GM19023 (cell line): ENCODE measurements around the gene KSR2.

Experiments used
- ATAC-seq: cut with Tn5 transposase; IDR thresholded peaks from one replicate; pipeline ENCODE4 v1.9.1; 2021; ENCODE audit warnings: mild to moderate bottlenecking, moderate library complexity; ENCODE audit not compliant: unreplicated experiment

KSR2 gene

GRCh38 chr12:117473856-117474255 lies 494.9 kb downstream of the KSR2 start:
- no peak for ATAC-seq

GRCh38 chr12:117472983-117473382 lies 495.8 kb downstream of the KSR2 start:
- no peak for ATAC-seq

- no peak for ATAC-seq
Observed at GRCh38 chr12:117470804-117471203, 498.0 kb downstream of the KSR2 start.

GRCh38 chr12:117469883-117470483 lies 498.8 kb downstream of the KSR2 start:
- ATAC-seq, result no peak

GRCh38 chr12:117468016-117468415 lies 500.8 kb downstream of the KSR2 start:
- ATAC-seq, result no peak

GRCh38 chr12:117467588-117467987 lies 501.2 kb downstream of the KSR2 start:
- ATAC-seq, result no peak

- no peak for ATAC-seq
Observed at GRCh38 chr12:117466677-117467362, 502.0 kb downstream of the KSR2 start.

GRCh38 chr12:117461732-117462131 lies 507.1 kb downstream of the KSR2 start:
- no peak for ATAC-seq

GRCh38 chr12:117459229-117459628 lies 509.6 kb downstream of the KSR2 start:
- no peak for ATAC-seq

- ATAC-seq, result no peak
Observed at GRCh38 chr12:117457189-117457588, 511.6 kb downstream of the KSR2 start.

- ATAC-seq, result no peak
Observed at GRCh38 chr12:117456076-117456475, 512.7 kb downstream of the KSR2 start.

- ATAC-seq, result no peak
Observed at GRCh38 chr12:117453961-117454360, 514.8 kb downstream of the KSR2 start.

GRCh38 chr12:117452112-117452511 lies 516.7 kb downstream of the KSR2 start:
- ATAC-seq, result no peak

- ATAC-seq, result no peak
Observed at GRCh38 chr12:117450209-117450608, 518.6 kb downstream of the KSR2 start.

- no peak for ATAC-seq
Observed at GRCh38 chr12:117447665-117448366, 521.0 kb downstream of the KSR2 start.

- ATAC-seq, result no peak
Observed at GRCh38 chr12:117444781-117445180, 524.0 kb downstream of the KSR2 start.

GRCh38 chr12:117441751-117442150 lies 527.0 kb downstream of the KSR2 start:
- ATAC-seq, result no peak

- no peak for ATAC-seq
Observed at GRCh38 chr12:117440384-117440783, 528.4 kb downstream of the KSR2 start.

- no peak for ATAC-seq
Observed at GRCh38 chr12:117439531-117440001, 529.2 kb downstream of the KSR2 start.

GRCh38 chr12:117438809-117439208 lies 530.0 kb downstream of the KSR2 start:
- ATAC-seq, result no peak

GRCh38 chr12:117437516-117438255 lies 531.1 kb downstream of the KSR2 start:
- ATAC-seq, result no peak
